Bronchial epithelial cell (primary cell): Measurements from ENCODE around the gene EFEMP2. TPM values are rescaled to one million over a fixed set of nuclear protein-coding genes. Genes with fewer than 3 reads are reported as not detected.

Experiments used
- DNase-seq: peaks from one replicate; pipeline ENCODE4 v3.0.0-alpha.2; 2010; ENCODE audit warnings: low read depth
- FAIRE-seq: peaks from 2 replicates; lab custom pipeline; 2011; peaks lifted over from hg19 to GRCh38; lab: Jason Lieb, UNC
- H3K27me3 ChIP-seq: 2 replicates; pipeline ENCODE4 v1.5.1; 2011; ENCODE audit warnings: low read length; ENCODE audit not compliant: control insufficient read depth, insufficient read depth
- H3K36me3 ChIP-seq: 2 replicates; pipeline ENCODE4 v1.5.1; 2011; ENCODE audit warnings: low read length; ENCODE audit not compliant: control insufficient read depth, insufficient read depth
- H3K4me3 ChIP-seq: 2 replicates; pipeline ENCODE4 v1.5.1; 2011; ENCODE audit warnings: mild to moderate bottlenecking, low read depth, low read length, control low read depth
- CTCF ChIP-seq: IDR thresholded peaks from 2 replicates; pipeline ENCODE4 v1.5.1; 2011; ENCODE audit warnings: mild to moderate bottlenecking, moderate library complexity, low read length, control low read depth, inconsistent platforms; ENCODE audit not compliant: insufficient read depth, severe bottlenecking
- total RNA-seq: library from RNA; depleted of rRNA; stranded (reverse); fragments of >200 nt; gene quantifications from 2 replicates; pipeline ENCODE4 v1.2.1, GENCODE V29; 2014

Gene EFEMP2
- total RNA-seq, 1 donor from 2014 or later, result 2.9 TPM

- DNase-seq, result no peak
- TF ChIP-seq CTCF, result no peak
- H3K4me3 ChIP-seq, result peak overlapping the region; percentile 100
- peaks cover 15% of the 10 kb centered on the region for H3K36me3 ChIP-seq
- FAIRE-seq, result no peak
- H3K27me3 ChIP-seq, result no peaks in the 10 kb centered on the region
These were observed 26.9 kb upstream of the EFEMP2 start for GRCh38 chr11:65899356-65900124.

- H3K27me3 ChIP-seq, result no peaks in the 10 kb centered on the region
- TF ChIP-seq CTCF, result no peak
- H3K36me3 ChIP-seq, result peaks cover 15% of the 10 kb centered on the region
- DNase-seq (peak; percentile 67), FAIRE-seq (no peak)
- H3K4me3 ChIP-seq, result peak overlapping the region; percentile 100
These were observed 26.2 kb upstream of the EFEMP2 start for GRCh38 chr11:65898656-65899355.

- no peak for FAIRE-seq
- TF ChIP-seq CTCF, result no peak
- DNase-seq, result no peak
- Histone ChIP-seq H3K27me3 (no peaks in the 10 kb centered on the region), H3K36me3 (peaks cover 15% of the 10 kb centered on the region), H3K4me3 (no peak overlapping the region)
These were observed 24.4 kb upstream of the EFEMP2 start for GRCh38 chr11:65897020-65897471.

- no peak overlapping the region for H3K4me3 ChIP-seq
- DNase-seq, result no peak
- no peaks in the 10 kb centered on the region for H3K27me3 ChIP-seq
- no peak for TF ChIP-seq CTCF
- no peak for FAIRE-seq
- peaks cover 15% of the 10 kb centered on the region for H3K36me3 ChIP-seq
These were observed 23.7 kb upstream of the EFEMP2 start for GRCh38 chr11:65896034-65896999.

- DNase-seq (no peak), FAIRE-seq (no peak)
- Histone ChIP-seq H3K27me3 (no peaks in the 10 kb centered on the region), H3K36me3 (peaks cover 15% of the 10 kb centered on the region), H3K4me3 (no peak overlapping the region)
- no peak for TF ChIP-seq CTCF
These were observed 22.9 kb upstream of the EFEMP2 start for GRCh38 chr11:65895482-65895981.
